GM12801 (cell line): ENCODE results near the gene MST1R.

Experiments used
- CTCF ChIP-seq: IDR thresholded peaks from one replicate; pipeline ENCODE4 v1.5.1; 2011; ENCODE audit warnings: control low read depth; ENCODE audit not compliant: insufficient read length; ENCODE audit errors: extremely low read depth

Gene MST1R

GRCh38 chr3:49916686-49917085, 13.0 kb upstream of the MST1R start:
- TF ChIP-seq CTCF = no peak

- TF ChIP-seq CTCF = no peak
These were observed 11.2 kb upstream of the MST1R start for GRCh38 chr3:49914906-49915305.

GRCh38 chr3:49912881-49913281, 9.2 kb upstream of the MST1R start:
- no peak for TF ChIP-seq CTCF

- no peak for TF ChIP-seq CTCF
These were observed 7.9 kb upstream of the MST1R start for GRCh38 chr3:49911611-49912010.

- TF ChIP-seq CTCF = no peak
These were observed 7.4 kb upstream of the MST1R start for GRCh38 chr3:49911124-49911420.

GRCh38 chr3:49910409-49911123, 6.9 kb upstream of the MST1R start:
- no peak for TF ChIP-seq CTCF

- TF ChIP-seq CTCF = no peak
These were observed 4.9 kb upstream of the MST1R start for GRCh38 chr3:49908373-49909199.
